NCI-H2196 (cell line): ENCODE data around the gene MAP3K7CL.

Source experiments
- DNase-seq: peaks from one replicate; lab custom pipeline; 2025; ENCODE audit not compliant: unreplicated experiment; lab: John Stamatoyannopoulos, UW

The MAP3K7CL gene

GRCh38 chr21:29194342-29194741 lies 63.9 kb downstream of the MAP3K7CL start:
- no peak for DNase-seq

GRCh38 chr21:29194847-29195246 lies 64.4 kb downstream of the MAP3K7CL start:
- no peak for DNase-seq

DNA sequence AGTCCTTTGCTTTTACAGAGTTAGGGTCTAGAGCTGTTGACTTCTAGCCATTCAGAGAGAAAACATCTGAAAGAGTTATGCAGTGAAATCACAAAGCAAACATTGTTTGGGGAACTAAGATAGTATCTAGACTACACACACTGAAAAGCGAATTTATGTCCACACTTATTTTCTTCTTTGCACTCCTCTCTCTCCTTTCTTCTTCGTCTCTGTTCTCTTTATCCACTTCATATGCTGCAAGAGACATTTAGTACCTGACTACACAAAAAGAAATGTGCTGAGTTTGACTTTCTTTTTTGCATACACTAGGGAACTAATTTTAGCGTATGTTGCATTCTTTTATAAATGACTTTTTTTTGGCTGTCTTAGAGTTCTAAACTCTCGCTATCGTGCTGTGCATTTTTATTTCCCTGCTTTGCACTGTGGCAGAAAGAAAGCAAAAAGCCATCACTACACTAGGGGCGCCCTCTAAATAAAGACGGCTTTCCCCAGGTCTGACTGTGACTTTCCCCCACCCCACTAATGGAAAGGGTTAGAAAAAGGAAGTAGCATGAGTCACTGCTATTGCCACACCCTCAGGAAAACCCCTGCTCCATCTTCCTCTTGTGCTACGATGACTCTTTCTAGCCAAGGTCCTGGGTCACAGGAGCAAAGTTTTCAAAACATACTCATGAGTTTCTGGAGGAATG lies 65.7 kb downstream of the MAP3K7CL start:
- no peak for DNase-seq

DNA sequence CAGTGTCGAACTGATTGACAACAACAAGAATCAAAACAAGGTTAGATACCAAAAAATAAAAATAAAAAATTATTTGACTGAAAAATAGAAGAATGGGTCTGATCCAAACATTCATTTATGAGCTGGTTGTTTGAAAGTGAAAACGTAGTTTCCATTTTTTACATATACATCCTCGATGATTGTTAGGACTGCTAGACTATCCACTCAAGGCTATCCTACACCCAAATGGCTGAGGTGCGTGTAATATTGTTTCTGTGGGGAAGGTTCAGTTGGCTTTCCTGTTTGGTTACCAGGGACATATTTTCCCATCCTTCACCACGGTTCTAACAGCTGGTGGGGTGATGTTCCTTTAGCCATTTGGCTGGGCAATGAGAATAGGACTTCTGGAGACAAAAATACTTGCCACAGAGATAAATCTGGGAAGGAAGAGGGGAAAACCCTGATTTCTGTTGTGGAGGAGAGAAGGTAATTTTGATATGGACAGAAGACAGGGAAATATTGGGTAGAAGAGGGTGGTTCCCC lies 66.3 kb downstream of the MAP3K7CL start:
- DNase-seq, result no peak

GRCh38 chr21:29201186-29201585 lies 70.7 kb downstream of the MAP3K7CL start:
- no peak for DNase-seq

DNA sequence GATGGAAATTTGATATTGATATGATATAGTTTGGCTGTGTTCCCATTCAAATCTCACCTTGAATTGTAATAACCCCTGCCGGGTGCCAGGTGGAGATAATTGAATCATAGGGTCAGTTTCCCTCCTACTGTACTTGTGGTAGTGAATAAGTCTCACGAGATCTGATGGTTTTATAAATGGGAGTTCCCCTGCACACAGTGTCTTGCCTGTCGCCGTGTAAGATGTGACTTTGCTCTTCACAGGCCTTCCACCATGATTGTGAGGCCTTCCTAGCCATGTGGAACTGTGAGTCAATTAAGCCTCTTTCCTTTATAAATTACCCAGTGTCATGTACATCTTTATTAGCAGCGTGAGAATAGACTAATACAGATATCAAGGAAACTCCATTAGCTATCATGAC lies 74.6 kb downstream of the MAP3K7CL start:
- DNase-seq, result no peak

GRCh38 chr21:29205988-29206387 lies 75.5 kb downstream of the MAP3K7CL start:
- no peak for DNase-seq

- DNase-seq, result no peak
These were observed 76.0 kb downstream of the MAP3K7CL start for GRCh38 chr21:29206445-29206844.

DNA sequence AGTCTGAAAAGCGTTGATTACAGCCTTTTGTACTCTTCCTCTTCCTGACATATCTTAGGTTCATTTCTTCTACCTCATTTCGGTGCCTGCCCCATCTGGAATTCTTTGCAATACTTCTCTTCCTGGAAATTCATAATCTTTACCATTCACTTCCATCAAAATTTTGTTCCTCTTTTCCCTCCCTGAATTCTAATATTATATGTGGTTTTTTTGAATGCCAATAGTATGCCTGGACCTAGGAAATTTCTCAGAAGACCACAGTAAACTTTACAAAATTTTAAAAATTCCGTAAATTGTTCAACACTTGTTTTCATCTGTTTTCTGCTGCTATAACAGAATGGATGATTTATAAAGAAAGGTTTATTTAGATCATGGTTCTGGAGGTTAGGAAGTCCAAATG lies 76.8 kb downstream of the MAP3K7CL start:
- no peak for DNase-seq

DNA sequence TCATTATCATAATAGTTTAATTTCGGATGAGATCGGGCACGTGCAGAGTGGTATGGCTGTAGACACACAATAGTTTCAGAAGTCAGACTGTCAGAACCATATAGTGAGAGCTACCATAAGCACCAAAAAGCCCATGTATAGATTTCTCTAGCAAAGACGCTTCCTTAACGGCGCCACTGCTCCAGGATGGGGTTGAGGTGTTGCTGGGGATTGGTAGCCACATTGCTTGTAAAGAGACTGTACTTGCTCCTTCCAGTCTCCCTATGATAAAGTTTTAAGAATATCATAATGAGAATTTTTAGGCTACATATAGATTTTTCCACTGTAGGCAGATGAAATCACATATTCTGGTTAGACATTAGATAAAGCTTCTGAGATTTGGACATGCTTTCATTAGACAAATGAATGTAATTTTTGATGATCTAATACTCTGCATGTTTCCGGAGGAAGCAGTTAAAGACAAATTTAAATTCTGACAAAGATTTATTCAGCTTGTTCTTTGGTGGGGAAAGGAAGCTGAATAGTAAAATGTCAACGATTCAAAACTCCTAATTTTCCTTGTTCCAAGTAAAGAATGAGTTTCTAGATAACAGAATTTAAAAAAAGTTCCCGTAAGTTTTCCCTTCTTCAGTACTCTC lies 77.7 kb downstream of the MAP3K7CL start:
- no peak for DNase-seq

DNA sequence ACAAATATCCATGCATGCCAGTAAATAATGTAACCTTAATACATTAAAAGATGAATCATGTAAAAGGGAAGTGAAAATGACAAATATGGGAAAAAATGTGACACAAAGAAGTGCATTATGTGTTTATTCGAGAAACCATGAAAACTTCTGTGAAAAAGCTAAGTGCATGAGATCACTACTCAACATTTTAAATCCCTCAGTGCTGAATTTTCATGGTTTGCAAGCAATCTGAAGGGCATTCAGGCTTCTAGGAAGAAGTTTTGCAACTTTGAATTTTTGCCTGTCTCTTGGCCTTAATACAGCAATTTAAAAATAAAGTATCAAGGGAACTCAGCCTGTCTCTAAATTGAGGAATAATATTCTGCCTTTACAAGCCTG lies 78.2 kb downstream of the MAP3K7CL start:
- DNase-seq, result no peak

DNA sequence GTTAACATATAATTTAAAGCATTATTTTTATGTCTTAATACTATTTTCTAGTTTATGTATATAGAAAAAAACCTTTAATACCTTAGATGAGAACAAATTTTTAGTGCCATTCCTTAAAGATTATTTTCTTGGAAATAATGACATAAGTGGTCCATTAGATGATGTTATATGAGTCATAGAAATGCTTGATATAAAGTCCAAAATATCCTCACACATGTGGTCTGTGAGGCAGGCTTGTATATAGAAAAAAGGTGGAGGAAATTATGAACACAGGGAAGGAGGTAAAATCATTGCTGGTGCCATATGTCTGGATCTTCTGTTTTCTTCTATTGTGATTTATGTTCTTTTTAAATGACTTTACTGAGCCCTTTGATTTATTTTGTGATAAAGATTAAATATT lies 79.3 kb downstream of the MAP3K7CL start:
- no peak for DNase-seq

GRCh38 chr21:29211205-29211604 lies 80.8 kb downstream of the MAP3K7CL start:
- DNase-seq, result no peak

GRCh38 chr21:29212446-29212845 lies 82.0 kb downstream of the MAP3K7CL start:
- no peak for DNase-seq

GRCh38 chr21:29213513-29214385 lies 83.3 kb downstream of the MAP3K7CL start:
- DNase-seq, result no peak

- no peak for DNase-seq
These were observed 85.3 kb downstream of the MAP3K7CL start for GRCh38 chr21:29215709-29216108.

GRCh38 chr21:29217818-29218291 lies 87.4 kb downstream of the MAP3K7CL start:
- DNase-seq, result no peak

DNA sequence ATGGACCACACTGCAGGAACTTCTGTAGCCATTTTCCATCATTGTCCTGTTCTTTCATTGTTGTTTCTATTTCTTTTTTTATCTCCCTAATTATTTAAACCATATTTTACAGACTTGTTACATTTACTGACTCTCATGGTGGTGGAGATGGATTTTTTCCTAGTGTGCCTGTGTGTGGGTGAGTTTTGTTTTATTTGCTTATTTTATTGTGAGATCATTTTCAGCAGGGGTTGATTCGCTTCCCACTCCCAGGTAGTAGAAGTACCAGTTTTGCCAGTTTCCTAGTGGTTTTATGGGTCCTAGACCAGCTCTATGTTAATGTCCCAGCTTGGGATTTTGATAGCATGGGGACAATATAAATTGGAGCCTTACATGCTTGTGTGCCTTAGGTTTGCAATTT lies 88.3 kb downstream of the MAP3K7CL start:
- no peak for DNase-seq

- DNase-seq, result no peak
These were observed 88.8 kb downstream of the MAP3K7CL start for GRCh38 chr21:29219165-29219770.

GRCh38 chr21:29221253-29221744 lies 90.9 kb downstream of the MAP3K7CL start:
- DNase-seq, result no peak

DNA sequence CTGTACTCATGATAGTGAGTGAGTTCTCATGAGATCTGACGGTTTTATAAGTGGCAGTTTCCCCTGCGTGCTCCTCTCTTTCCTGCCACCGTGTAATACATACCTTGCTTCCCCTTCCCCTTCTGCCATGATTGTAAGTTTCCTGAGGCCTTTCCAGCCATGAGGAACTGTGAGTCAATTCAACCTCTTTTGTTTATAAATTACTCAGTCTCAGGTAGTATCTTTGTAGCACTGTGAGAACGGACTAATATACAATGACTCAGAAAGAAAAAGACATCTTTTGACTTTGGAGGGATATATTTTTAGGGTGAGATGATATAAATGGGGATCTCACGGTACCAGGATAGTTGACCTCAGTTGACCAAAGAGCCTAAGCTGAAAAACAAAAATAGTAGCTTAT lies 93.6 kb downstream of the MAP3K7CL start:
- no peak for DNase-seq
